ENCODE measurements around the gene MSI2. TPM values are rescaled to one million over a fixed set of nuclear protein-coding genes. Genes with fewer than 3 reads are reported as not detected.

MSI2 gene
- total RNA-seq, 2 experiments from 2014 or later, result 131 to 164 TPM

DNA sequence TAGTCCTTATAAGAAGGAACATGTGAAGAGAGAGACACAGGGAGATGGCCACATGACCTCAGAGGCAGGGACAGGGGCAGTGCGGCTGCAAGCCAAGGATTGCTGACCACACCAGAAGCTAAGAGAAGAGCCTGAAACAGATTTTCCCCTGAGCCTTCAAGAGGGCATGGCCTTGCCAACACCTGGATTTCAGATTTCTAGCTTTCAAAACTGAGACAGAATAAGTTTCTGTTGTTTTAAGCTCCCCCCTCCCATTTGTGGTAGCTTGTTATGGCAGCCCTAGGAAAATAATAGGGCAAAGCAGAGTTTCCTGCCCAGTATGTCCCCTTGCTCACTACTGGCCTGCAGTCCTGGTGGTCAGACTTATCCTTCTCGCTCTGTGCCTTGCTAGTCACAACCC, 284.3 kb downstream of the MSI2 start:
- intact Hi-C loops (cut with micrococcal nuclease; ENCODE audit: unreplicated experiment), result no loop called here
- Histone ChIP-seq H3K9me3 (ENCODE audit: low read length) (no peaks in the 10 kb centered on the region), H3K79me2 (ENCODE audit: insufficient read depth, low read depth, low read length) (no peaks in the 10 kb centered on the region), H3K9me2 (ENCODE audit: insufficient read depth, low read length) (no peaks in the 10 kb centered on the region), H3K4me1 (ENCODE audit: insufficient read depth, low read length, poor library complexity, severe bottlenecking) (peaks cover 55% of the 10 kb centered on the region), H3K27ac (ENCODE audit: low read depth, low read length, poor library complexity, severe bottlenecking) (peak overlapping the region; percentile 0), H3K4me3 (ENCODE audit: low read depth, low read length, poor library complexity, severe bottlenecking) (no peak overlapping the region), H3K4me2 (ENCODE audit: low read length) (peak overlapping the region; percentile 19), H2AFZ (ENCODE audit: low read length) (no peak overlapping the region), H3K36me3 (ENCODE audit: insufficient read depth, low read length) (no peaks in the 10 kb centered on the region), H4K20me1 (ENCODE audit: insufficient read depth, low read length) (no peaks in the 10 kb centered on the region)
- BruUV-seq (replicated peaks), result no TSS peak
- DNase-seq (ENCODE audit: low spot score), result no peak
- CTCF ChIA-PET (ENCODE audit: unreplicated experiment), result no interaction called here
- POLR2A ChIA-PET, result interaction anchor here (1.8 to 2.0 kb wide), 2 partner anchors 10 to 15 kb away, joined by 5 to 11 read pairs; no protein-coding TSS in a partner anchor
- no peak for TF ChIP-seq EZH2phosphoT487 (IDR thresholded peaks at IDR 0.05; ENCODE audit: borderline replicate concordance, low read depth, low read length)
- TF ChIP-seq, protein P1, sequence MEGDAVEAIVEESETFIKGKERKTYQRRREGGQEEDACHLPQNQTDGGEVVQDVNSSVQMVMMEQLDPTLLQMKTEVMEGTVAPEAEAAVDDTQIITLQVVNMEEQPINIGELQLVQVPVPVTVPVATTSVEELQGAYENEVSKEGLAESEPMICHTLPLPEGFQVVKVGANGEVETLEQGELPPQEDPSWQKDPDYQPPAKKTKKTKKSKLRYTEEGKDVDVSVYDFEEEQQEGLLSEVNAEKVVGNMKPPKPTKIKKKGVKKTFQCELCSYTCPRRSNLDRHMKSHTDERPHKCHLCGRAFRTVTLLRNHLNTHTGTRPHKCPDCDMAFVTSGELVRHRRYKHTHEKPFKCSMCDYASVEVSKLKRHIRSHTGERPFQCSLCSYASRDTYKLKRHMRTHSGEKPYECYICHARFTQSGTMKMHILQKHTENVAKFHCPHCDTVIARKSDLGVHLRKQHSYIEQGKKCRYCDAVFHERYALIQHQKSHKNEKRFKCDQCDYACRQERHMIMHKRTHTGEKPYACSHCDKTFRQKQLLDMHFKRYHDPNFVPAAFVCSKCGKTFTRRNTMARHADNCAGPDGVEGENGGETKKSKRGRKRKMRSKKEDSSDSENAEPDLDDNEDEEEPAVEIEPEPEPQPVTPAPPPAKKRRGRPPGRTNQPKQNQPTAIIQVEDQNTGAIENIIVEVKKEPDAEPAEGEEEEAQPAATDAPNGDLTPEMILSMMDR (conservative IDR thresholded peaks at IDR 0.05; ENCODE audit: low read length), result no peak

DNA sequence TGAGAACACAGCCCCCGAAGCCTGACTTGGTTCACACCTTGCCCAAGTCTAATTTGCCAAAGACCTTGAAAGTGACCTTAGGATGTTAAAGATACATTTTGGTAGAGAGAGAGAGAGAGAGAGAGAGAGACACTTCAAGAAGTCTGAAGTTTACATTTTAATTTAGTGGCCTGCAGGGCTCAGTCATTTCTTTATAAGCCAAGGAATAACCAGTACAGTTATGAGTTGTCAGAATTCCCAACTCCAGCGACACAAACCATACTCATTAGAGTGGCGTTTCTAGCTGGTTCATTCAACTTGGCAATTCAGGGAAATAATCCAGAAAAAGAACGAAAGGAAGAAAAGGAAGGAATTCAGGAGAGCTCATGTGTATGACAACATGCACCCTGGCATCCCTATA, 284.7 kb downstream of the MSI2 start:
- Histone ChIP-seq H3K79me2 (ENCODE audit: insufficient read depth, low read depth, low read length) (no peaks in the 10 kb centered on the region), H3K27ac (ENCODE audit: low read depth, low read length, poor library complexity, severe bottlenecking) (no peak overlapping the region), H3K9me2 (ENCODE audit: insufficient read depth, low read length) (no peaks in the 10 kb centered on the region), H3K9me3 (ENCODE audit: low read length) (no peaks in the 10 kb centered on the region), H3K36me3 (ENCODE audit: insufficient read depth, low read length) (no peaks in the 10 kb centered on the region), H3K4me3 (ENCODE audit: low read depth, low read length, poor library complexity, severe bottlenecking) (no peak overlapping the region), H2AFZ (ENCODE audit: low read length) (no peak overlapping the region), H4K20me1 (ENCODE audit: insufficient read depth, low read length) (no peaks in the 10 kb centered on the region), H3K4me2 (ENCODE audit: low read length) (peak overlapping the region; percentile 19), H3K4me1 (ENCODE audit: insufficient read depth, low read length, poor library complexity, severe bottlenecking) (peaks cover 59% of the 10 kb centered on the region)
- no peak for TF ChIP-seq EZH2phosphoT487 (IDR thresholded peaks at IDR 0.05; ENCODE audit: borderline replicate concordance, low read depth, low read length)
- TF ChIP-seq, protein P1 (conservative IDR thresholded peaks at IDR 0.05; ENCODE audit: low read length), result no peak
- intact Hi-C loops (cut with micrococcal nuclease; ENCODE audit: unreplicated experiment), result no loop called here
- DNase-seq (ENCODE audit: low spot score), result no peak
- no TSS peak for BruUV-seq (replicated peaks)
- ChIA-PET POLR2A (interaction anchor here (1.8 to 2.0 kb wide), 2 partner anchors 9 to 16 kb away, joined by 5 to 11 read pairs; no protein-coding TSS in a partner anchor), CTCF (ENCODE audit: unreplicated experiment) (no interaction called here)

- Histone ChIP-seq H3K4me3 (ENCODE audit: low read depth, low read length, poor library complexity, severe bottlenecking) (no peak overlapping the region), H3K4me1 (ENCODE audit: insufficient read depth, low read length, poor library complexity, severe bottlenecking) (peaks cover 66% of the 10 kb centered on the region), H3K9me3 (ENCODE audit: low read length) (no peaks in the 10 kb centered on the region), H2AFZ (ENCODE audit: low read length) (no peak overlapping the region), H3K79me2 (ENCODE audit: insufficient read depth, low read depth, low read length) (no peaks in the 10 kb centered on the region), H3K4me2 (ENCODE audit: low read length) (no peak overlapping the region), H4K20me1 (ENCODE audit: insufficient read depth, low read length) (no peaks in the 10 kb centered on the region), H3K9me2 (ENCODE audit: insufficient read depth, low read length) (no peaks in the 10 kb centered on the region), H3K27ac (ENCODE audit: low read depth, low read length, poor library complexity, severe bottlenecking) (no peak overlapping the region), H3K36me3 (ENCODE audit: insufficient read depth, low read length) (no peaks in the 10 kb centered on the region)
- CTCF ChIA-PET (ENCODE audit: unreplicated experiment), result no interaction called here
- no peak for TF ChIP-seq EZH2phosphoT487 (IDR thresholded peaks at IDR 0.05; ENCODE audit: borderline replicate concordance, low read depth, low read length)
- TF ChIP-seq, protein P1 (conservative IDR thresholded peaks at IDR 0.05; ENCODE audit: low read length), result peak; percentile 51
- POLR2A ChIA-PET, result interaction anchor here (1.8 to 2.0 kb wide), 2 partner anchors 8 to 17 kb away, joined by 5 to 11 read pairs; no protein-coding TSS in a partner anchor
- intact Hi-C loops (cut with micrococcal nuclease; ENCODE audit: unreplicated experiment), result no loop called here
- DNase-seq (ENCODE audit: low spot score), result no peak
- BruUV-seq (replicated peaks), result no TSS peak
These were observed 285.4 kb downstream of the MSI2 start for GRCh38 chr17:57541472-57542394.
